GM18498 (cell line): ENCODE measurements around the gene MAST4.

ENCODE experiments used
- ATAC-seq: cut with Tn5 transposase; IDR thresholded peaks from one replicate; pipeline ENCODE4 v1.9.1; 2021; ENCODE audit warnings: mild to moderate bottlenecking, moderate library complexity; ENCODE audit not compliant: unreplicated experiment

MAST4 gene

DNA sequence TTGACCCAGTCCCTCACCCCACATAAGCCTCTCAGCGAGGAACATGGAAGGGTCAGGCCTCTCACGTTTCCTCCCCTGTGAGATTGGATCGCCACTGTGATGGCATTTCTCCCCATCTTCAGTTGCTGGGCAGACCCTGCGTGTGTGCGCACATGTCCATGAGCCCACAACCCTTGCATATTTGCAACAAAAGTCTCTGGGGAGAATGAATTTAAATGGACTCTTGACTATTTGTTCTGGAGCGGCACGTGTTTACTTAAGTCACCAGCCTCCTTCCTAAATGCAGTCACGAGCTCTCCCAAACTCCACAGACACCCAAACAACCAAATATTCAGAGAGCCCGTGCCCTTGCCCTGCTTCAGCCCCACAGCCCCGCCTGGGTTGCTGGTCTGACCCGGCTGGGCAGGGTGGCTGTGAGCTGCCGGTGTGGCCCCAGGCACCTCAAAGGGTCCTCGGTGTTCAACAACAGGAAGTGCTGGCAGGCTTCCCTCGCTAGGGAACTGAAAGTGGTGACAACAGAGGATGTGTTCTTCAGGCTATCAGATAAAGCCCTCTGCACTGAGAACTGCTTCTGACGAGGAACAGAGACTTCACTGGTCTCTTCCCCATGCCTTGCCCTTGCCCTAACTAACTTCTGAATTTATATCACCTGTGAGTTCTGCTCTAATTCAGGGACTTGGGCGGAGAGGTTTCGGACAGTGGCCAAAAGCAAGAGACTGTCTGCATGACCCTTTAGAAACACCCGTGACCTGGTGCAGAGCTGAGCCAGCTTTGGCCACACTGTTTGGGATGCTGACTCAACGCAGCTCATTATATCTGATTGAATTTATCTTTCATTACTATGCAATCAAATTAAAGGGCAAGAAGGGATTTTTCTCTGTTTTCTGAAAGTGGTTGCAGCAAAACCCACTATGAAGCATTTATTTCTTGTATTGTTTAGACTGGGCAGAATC, 619.6 kb downstream of the MAST4 start:
- ATAC-seq = peak; percentile 99

DNA sequence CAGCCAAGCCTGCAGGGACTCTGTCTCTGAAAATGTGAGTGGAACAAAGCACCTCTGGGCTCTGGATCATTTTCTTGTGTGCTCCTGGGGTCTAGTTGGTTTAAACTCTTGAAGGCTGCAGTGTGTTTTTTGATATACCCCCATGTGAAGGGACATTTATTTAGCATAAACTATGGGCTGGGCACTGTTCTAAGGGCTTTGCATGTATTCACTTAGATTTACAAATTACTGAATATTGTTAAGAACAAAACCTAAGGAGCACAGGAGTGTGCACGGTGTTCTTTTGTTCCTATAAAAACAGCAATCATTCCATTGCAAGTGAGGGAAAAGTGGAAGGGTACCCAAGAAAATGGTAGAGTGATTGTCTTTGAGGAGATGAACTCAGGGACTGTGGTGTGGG, 620.4 kb downstream of the MAST4 start:
- no peak for ATAC-seq
